GM21390 (cell line): ENCODE results near the gene STX8.
"Not testable (repeated sequence)": the region's sequence is repeated elsewhere in the genome, so short reads cannot be mapped to it uniquely, and the experiment has no call there.

Experiments
- ATAC-seq: cut with Tn5 transposase; IDR thresholded peaks from one replicate; pipeline ENCODE4 v1.9.1; 2021; ENCODE audit not compliant: unreplicated experiment

The STX8 gene

GRCh38 chr17:9512323-9513168 is 63.1 kb downstream of the STX8 start:
- ATAC-seq = no peak

- ATAC-seq = no peak
These were observed 66.3 kb downstream of the STX8 start for GRCh38 chr17:9509236-9509816.

GRCh38 chr17:9499041-9499440 is 76.6 kb downstream of the STX8 start:
- no peak for ATAC-seq

- ATAC-seq = no peak
These were observed 77.1 kb downstream of the STX8 start for GRCh38 chr17:9498490-9498889.

- no peak for ATAC-seq
These were observed 87.1 kb downstream of the STX8 start for GRCh38 chr17:9488556-9488955.

GRCh38 chr17:9487406-9487805 is 88.2 kb downstream of the STX8 start:
- ATAC-seq = no peak

GRCh38 chr17:9484789-9485188 is 90.8 kb downstream of the STX8 start:
- ATAC-seq = no peak

GRCh38 chr17:9479964-9480363 is 95.7 kb downstream of the STX8 start:
- no peak for ATAC-seq

- no peak for ATAC-seq
These were observed 96.7 kb downstream of the STX8 start for GRCh38 chr17:9478889-9479288.

GRCh38 chr17:9475101-9475658 is 100.4 kb downstream of the STX8 start:
- ATAC-seq = no peak

GRCh38 chr17:9473711-9474110 is 101.9 kb downstream of the STX8 start:
- ATAC-seq = no peak

- ATAC-seq = no peak
These were observed 103.1 kb downstream of the STX8 start for GRCh38 chr17:9472541-9472940.

- no peak for ATAC-seq
These were observed 103.5 kb downstream of the STX8 start for GRCh38 chr17:9472094-9472493.

- ATAC-seq = no peak
These were observed 105.4 kb downstream of the STX8 start for GRCh38 chr17:9470171-9470570.

- ATAC-seq = no peak
These were observed 106.7 kb downstream of the STX8 start for GRCh38 chr17:9468937-9469336.

- ATAC-seq = no peak
These were observed 107.1 kb downstream of the STX8 start for GRCh38 chr17:9468532-9468931.

- ATAC-seq = no peak
These were observed 108.1 kb downstream of the STX8 start for GRCh38 chr17:9467518-9467917.

GRCh38 chr17:9465210-9465921 is 110.3 kb downstream of the STX8 start:
- ATAC-seq = no peak

GRCh38 chr17:9457005-9457404 is 118.6 kb downstream of the STX8 start:
- no peak for ATAC-seq

GRCh38 chr17:9456330-9456729 is 119.3 kb downstream of the STX8 start:
- ATAC-seq = no peak

- no peak for ATAC-seq
These were observed 123.7 kb downstream of the STX8 start for GRCh38 chr17:9451934-9452333.

- ATAC-seq = not testable (repeated sequence)
These were observed 128.3 kb downstream of the STX8 start for GRCh38 chr17:9447298-9447697.
